Endothelial cell of umbilical vein (primary cell): ENCODE measurements around the gene VPS41.

ENCODE experiments used
- EZH2 ChIP-seq: IDR thresholded peaks from 2 replicates; pipeline ENCODE4 v1.6.1; 2012; ENCODE audit warnings: borderline replicate concordance, low read depth, mild to moderate bottlenecking, moderate library complexity, low read length, inconsistent platforms; ENCODE audit not compliant: severe bottlenecking
- FOS ChIP-seq: IDR thresholded peaks from 2 replicates; pipeline ENCODE4 v1.6.1; 2011; ENCODE audit warnings: mild to moderate bottlenecking, low read length, moderate library complexity, borderline replicate concordance; ENCODE audit not compliant: insufficient read depth
- GATA2 ChIP-seq: IDR thresholded peaks from 2 replicates; pipeline ENCODE4 v1.7.0; 2011; ENCODE audit warnings: low read depth, mild to moderate bottlenecking, moderate library complexity, mixed read lengths, low read length; ENCODE audit not compliant: insufficient read length, insufficient read depth
- JUN ChIP-seq: IDR thresholded peaks from 2 replicates; pipeline ENCODE4 v1.6.1; 2011; ENCODE audit warnings: borderline replicate concordance, low read depth; ENCODE audit not compliant: insufficient read length, insufficient read depth
- MYC ChIP-seq: IDR thresholded peaks from one replicate; pipeline ENCODE4 v1.6.1; 2011; ENCODE audit warnings: mild to moderate bottlenecking, low read depth, low read length
- POLR2A ChIP-seq: IDR thresholded peaks from 2 replicates; pipeline ENCODE4 v1.6.1; 2012; ENCODE audit warnings: low read depth, mild to moderate bottlenecking, control low read depth, low read length
- POLR2AphosphoS5 ChIP-seq: IDR thresholded peaks from 2 replicates; pipeline ENCODE4 v1.6.1; 2012; ENCODE audit warnings: low read depth, mild to moderate bottlenecking, control low read depth, low read length, moderate library complexity; ENCODE audit not compliant: insufficient read depth
- TF ChIP-seq, protein P1 (sequence below), 2 donors: IDR thresholded peaks; 1 replicate in 1 of 2; 2 replicates in 1 of 2; pipeline ENCODE4 v1.5.1; 2011; ENCODE audit warnings: low read length in 2 of 2, mild to moderate bottlenecking in 2 of 2, moderate library complexity in 2 of 2, control low read depth in 1 of 2, inconsistent platforms in 1 of 2, low read depth in 1 of 2; ENCODE audit not compliant: insufficient read depth in 1 of 2; ENCODE audit errors: extremely low read depth in 1 of 2
- TF ChIP-seq, protein P2 (sequence below): IDR thresholded peaks from 2 replicates; pipeline ENCODE4 v1.6.1; 2011; ENCODE audit not compliant: insufficient read depth, insufficient read length

DNA sequence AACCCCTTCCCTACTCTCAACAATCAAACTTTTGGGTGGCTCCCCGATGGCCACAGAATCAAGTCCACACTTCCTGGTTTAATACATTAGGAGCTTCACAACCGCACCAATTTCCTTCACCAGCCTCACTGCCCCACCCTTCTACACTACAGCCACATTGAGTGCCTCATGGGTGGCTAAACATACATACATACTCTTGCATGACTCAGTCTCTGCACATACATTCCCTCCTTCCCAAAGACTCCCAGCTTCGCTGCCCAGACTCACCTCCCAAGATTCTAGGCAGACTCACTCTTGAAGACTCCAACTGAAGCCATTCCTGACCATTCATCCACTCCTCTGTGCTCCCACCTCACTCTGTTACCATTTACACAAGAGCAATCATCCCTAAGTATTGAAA is 15.9 kb downstream of the VPS41 start:
- TF ChIP-seq POLR2AphosphoS5 (no peak), JUN (no peak), POLR2A (no peak), EZH2 (no peak), MYC (no peak), FOS (no peak), GATA2 (no peak)
- TF ChIP-seq, protein P1, sequence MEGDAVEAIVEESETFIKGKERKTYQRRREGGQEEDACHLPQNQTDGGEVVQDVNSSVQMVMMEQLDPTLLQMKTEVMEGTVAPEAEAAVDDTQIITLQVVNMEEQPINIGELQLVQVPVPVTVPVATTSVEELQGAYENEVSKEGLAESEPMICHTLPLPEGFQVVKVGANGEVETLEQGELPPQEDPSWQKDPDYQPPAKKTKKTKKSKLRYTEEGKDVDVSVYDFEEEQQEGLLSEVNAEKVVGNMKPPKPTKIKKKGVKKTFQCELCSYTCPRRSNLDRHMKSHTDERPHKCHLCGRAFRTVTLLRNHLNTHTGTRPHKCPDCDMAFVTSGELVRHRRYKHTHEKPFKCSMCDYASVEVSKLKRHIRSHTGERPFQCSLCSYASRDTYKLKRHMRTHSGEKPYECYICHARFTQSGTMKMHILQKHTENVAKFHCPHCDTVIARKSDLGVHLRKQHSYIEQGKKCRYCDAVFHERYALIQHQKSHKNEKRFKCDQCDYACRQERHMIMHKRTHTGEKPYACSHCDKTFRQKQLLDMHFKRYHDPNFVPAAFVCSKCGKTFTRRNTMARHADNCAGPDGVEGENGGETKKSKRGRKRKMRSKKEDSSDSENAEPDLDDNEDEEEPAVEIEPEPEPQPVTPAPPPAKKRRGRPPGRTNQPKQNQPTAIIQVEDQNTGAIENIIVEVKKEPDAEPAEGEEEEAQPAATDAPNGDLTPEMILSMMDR (IDR thresholded peaks at IDR 0.05; ENCODE audit: extremely low read depth in 1 of 2, insufficient read depth in 1 of 2, low read depth in 1 of 2, low read length in 2 of 2) = no peak
- TF ChIP-seq, protein P2, sequence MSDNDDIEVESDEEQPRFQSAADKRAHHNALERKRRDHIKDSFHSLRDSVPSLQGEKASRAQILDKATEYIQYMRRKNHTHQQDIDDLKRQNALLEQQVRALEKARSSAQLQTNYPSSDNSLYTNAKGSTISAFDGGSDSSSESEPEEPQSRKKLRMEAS = no peak
